G401.6 (cell line): ENCODE results near the gene KIF15.
"Not testable (repeated sequence)": the region's sequence is repeated elsewhere in the genome, so short reads cannot be mapped to it uniquely, and the experiment has no call there.

Source experiments
- FAIRE-seq: peaks from 2 replicates; lab custom pipeline; 2012; peaks lifted over from hg19 to GRCh38; lab: Jason Lieb, UNC

The KIF15 gene

DNA sequence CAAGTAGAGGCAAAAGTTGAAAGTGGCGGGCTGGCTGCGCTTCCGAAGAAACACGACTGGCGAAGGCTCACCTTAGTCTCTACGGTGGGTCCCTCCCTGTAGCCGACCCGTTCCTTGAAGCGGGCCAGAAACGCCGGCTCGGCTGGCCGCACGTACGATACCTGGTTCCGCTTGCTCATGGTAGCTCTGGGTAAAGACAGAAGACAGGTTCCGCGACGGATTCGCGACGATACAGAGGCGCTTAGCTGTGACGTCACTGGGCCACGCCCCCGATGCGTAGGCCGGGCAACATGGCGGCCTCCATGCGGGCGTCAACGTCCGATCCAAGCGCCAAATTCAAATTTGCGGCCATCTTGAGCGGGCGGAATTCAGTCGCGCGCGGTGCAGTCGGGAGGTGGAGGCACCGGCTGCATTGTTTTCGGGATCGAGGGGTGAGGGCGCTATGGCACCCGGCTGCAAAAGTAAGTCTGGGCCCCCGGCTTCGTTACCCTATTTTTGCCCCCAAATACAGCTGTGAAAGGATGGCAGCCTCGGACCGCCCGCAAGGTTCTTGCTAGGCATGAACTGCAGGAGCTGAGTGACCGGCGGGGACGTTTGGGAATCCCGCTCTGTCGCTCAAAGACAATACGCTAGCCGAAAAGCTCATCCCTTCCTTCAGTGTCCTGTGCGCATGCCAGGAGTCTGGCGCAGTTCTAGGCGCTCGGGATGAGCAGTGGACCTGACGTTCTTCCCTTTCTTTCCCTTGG, at the start of gene KIF15, which contains the start of gene KIAA1143:
TSS of gene KIF15 (plus strand) at position 371 of the 746 bp plus-strand sequence. CDS start at position 443, 72 bp downstream.
TSS of gene KIAA1143 (minus strand) at position 196 of the 746 bp plus-strand sequence. CDS start at position 179, 17 bp downstream.
- FAIRE-seq, result peak; percentile 91

- FAIRE-seq, result no peak
Observed at GRCh38 chr3:44712455-44713075, 49.0 kb upstream of the KIF15 start, which contains the start of gene ZNF502. Gene ZNF502 (plus strand): TSS chr3:44712660. CDS start chr3:44720262, 7,602 bp downstream.

DNA sequence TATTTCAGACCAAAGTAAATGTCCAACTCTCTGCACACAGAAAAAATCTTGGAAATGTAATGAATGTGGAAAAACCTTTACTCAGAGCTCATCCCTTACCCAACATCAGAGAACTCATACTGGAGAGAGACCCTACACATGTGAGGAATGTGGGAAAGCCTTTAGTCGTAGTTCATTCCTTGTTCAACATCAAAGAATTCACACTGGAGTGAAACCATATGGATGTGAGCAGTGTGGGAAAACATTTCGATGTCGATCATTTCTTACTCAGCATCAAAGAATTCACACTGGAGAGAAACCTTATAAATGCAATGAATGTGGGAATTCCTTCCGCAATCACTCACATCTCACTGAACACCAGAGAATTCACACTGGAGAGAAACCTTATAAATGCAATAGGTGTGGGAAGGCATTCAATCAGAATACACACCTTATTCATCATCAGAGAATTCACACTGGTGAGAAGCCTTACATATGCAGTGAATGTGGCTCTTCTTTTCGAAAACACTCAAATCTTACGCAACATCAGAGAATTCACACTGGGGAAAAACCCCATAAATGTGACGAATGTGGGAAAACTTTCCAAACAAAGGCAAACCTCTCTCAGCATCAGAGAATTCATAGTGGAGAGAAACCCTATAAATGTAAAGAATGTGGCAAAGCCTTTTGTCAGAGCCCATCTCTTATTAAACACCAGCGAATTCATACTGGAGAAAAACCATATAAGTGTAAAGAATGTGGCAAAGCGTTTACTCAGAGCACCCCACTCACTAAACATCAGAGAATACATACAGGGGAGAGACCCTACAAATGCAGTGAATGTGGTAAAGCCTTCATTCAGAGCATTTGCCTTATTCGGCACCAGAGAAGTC, 40.1 kb upstream of the KIF15 start:
- FAIRE-seq, result no peak

DNA sequence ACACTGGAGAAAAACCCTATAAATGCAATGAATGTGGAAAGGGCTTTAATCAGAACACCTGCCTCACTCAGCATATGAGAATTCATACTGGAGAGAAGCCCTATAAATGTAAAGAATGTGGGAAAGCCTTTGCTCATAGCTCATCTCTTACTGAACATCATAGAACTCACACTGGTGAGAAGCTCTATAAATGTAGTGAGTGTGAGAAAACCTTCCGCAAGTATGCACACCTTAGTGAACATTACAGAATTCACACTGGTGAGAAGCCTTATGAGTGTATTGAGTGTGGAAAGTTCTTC, 39.5 kb upstream of the KIF15 start:
- no peak for FAIRE-seq

DNA sequence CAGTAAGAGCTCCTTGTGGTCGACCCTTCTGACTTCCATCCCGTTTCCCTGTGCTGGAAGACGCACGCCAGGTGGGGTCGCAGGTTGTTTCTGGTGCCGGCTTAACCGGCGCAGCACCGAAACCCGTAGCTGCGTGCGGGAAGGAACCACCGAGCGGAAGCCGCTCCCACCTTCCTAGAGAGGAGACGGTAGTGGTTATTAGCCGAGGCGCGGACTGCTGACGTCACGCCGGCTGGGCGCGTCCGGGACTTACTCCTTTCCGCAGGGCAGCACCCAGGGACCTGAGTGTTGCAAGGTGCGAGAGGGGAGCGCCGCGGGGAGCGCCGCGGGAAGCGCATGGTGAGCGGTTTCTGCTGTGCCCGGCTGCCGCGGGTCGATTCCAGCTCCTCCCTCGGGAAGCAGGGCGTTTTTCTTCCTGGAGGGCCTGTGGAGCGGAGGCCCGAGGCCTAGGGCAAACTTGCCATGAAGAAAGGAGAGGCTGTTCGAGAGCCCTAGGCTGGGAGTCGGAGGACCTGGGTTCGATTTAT, 32.1 kb upstream of the KIF15 start, which contains the start of gene ZNF501:
TSS of gene ZNF501 (plus strand) at position 252 of the 527 bp plus-strand sequence. CDS start 4,787 bp downstream, outside the sequence.
- no peak for FAIRE-seq

DNA sequence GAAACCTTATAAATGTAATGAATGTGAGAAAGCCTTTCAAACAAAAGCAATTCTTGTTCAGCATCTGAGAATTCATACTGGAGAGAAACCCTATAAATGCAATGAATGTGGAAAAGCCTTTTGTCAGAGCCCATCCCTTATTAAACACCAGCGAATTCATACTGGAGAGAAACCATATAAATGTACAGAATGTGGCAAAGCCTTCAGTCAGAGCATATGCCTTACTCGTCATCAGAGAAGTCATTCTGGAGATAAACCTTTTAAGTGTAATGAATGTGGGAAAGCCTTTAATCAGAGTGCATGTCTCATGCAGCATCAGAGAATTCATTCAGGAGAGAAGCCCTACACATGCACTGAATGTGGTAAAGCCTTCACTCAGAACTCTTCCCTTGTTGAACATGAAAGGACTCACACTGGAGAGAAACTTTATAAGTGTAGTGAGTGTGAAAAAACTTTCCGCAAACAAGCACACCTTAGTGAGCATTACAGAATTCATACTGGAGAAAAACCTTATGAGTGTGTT, 26.9 kb upstream of the KIF15 start:
- FAIRE-seq, result no peak

DNA sequence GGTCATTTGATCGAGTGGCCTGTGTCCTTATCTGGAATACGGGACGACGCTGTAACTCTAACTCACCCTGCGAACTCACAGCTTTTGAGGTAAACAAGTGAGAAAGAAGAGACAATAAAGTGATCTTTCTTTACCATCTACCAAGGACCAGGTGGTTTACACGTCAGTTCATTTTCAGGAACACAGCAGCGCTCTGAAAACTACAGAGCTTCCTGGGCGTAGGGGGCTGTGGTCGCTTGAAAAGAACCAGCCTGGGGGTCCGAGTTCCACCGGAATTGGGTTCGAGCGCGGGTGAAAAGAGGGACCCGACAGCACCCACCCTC, 532 bp upstream of the KIF15 start:
- no peak for FAIRE-seq

DNA sequence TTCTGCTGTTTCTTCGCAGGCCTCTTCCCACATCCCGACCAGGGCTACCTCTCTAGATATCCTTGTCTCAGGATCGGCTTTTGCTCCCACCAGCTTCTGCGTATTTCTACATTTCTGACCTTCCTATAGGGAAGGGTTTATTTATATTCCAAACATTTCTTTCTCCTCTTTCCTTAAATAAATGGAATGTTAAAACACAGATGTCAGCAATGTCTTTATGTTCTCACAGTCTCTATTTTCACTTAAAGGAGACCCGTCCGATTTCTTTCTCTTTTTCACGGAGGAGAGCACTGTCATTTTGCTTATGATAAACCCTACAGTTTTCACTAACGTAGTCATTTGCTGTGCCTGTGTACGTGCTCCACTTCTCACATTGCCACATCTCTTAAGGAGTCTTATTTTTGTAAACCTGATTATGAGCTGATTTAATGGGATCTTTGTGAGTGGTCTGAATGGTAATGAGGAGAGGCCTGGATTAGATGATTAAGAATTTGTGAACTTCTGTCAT, 630 bp downstream of the KIF15 start:
- FAIRE-seq, result no peak

- no peak for FAIRE-seq
Observed at GRCh38 chr3:44762690-44763089, 1.1 kb downstream of the KIF15 start.

DNA sequence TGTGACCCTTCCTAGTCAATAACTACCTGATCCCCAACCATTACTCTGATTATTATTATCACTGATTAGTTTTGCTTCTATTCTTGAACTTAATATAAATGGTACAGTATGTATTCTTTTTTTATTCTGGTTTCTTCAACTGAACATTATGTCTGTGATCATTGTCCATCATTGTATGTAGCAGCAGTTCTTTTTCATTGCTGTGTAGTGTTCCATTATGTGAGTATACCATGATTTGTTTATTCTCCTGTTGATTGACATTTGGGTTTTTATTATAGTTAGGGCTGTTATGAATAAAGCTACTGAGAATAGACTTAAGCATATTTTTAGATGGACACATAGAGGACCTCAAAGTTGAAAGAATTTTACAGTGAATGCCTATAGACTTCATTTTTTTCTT, 2.7 kb downstream of the KIF15 start:
- no peak for FAIRE-seq

GRCh38 chr3:44771424-44772098, 10.0 kb downstream of the KIF15 start:
- no peak for FAIRE-seq

- no peak for FAIRE-seq
Observed at GRCh38 chr3:44772099-44772442, 10.5 kb downstream of the KIF15 start.

- FAIRE-seq, result no peak
Observed at GRCh38 chr3:44782891-44783290, 21.3 kb downstream of the KIF15 start.

- FAIRE-seq, result no peak
Observed at GRCh38 chr3:44795197-44795596, 33.6 kb downstream of the KIF15 start.

DNA sequence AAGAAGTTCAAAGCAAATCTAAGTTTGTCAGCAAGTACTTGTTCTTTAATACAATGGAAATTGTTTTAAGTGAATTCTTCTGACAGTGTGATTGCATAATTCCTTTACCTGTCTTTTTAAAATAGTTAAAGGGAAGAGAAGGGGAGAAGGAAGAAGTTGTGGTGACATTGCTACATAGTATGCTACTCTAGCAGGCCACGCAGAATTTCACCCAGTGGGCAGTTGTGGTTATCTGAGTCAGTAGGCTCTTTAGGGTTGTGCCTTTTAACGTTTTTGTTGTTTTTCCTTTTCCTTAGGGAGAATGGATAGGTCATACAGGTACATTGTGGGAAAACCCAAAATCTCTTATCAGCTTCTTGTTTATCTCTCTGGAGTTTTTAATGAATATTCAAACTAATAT, 40.4 kb downstream of the KIF15 start:
- no peak for FAIRE-seq

- no peak for FAIRE-seq
Observed at GRCh38 chr3:44803298-44803697, 41.7 kb downstream of the KIF15 start.

- no peak for FAIRE-seq
Observed at GRCh38 chr3:44805960-44806359, 44.4 kb downstream of the KIF15 start.

GRCh38 chr3:44814751-44815150, 53.2 kb downstream of the KIF15 start:
- no peak for FAIRE-seq

DNA sequence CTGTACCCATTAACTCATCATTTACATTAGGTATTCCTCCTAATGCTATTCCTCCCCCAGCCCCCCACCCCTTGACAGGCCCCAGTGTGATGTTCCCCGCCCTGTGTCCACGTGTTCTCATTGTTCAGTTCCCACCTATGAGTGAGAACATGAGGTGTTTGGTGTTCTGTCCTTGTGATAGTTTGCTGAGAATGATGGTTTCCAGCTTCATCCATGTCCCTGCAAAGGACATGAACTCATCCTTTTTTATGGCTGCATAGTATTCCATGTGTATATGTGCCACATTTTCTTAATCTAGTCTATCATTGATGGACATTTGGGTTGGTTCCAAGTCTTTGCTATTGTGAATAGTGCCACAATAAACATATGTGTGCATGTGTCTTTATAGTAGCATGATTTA, 54.7 kb downstream of the KIF15 start:
- FAIRE-seq, result not testable (repeated sequence)

DNA sequence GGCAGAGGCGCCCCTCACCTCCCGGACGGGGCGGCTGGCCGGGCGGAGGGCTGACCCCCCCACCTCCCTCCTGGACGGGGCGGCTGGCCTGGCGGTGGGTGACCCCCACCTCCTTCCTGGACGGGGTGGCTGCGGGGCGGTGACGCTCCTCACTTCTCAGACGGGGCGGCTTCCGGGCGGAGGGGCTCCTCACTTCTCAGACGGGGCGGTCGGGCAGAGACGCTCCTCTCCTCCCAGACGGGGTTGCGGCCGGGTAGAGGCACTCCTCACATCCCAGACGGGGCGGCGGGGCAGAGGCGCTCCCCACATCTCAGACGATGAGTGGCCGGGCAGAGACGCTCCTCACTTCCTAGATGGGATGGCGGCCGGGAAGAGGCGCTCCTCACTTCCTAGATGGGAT, 59.6 kb downstream of the KIF15 start:
- not testable (repeated sequence) for FAIRE-seq

GRCh38 chr3:44825264-44825925, 63.8 kb downstream of the KIF15 start:
- FAIRE-seq, result no peak
